HCT116 (cell line): ENCODE data around the gene CDAN1.

Source experiments
- CEBPB ChIP-seq: IDR thresholded peaks from 2 replicates; pipeline ENCODE4 v1.6.1; 2012; ENCODE audit warnings: low read depth
- EGR1 ChIP-seq: IDR thresholded peaks from 2 replicates; pipeline ENCODE4 v1.6.1; 2012; ENCODE audit warnings: low read depth
- EZH2 ChIP-seq: fragments of 200-600 bp; sonication (generic); IDR thresholded peaks from 2 replicates; pipeline ENCODE4 v1.6.1; 2017; ENCODE audit warnings: antibody characterized with exemption, mixed run types
- EZH2phosphoT487 ChIP-seq: fragments of 200-600 bp; IDR thresholded peaks from 2 replicates; pipeline ENCODE4 v1.6.1; 2018; ENCODE audit warnings: antibody characterized with exemption, borderline replicate concordance
- JUND ChIP-seq: IDR thresholded peaks from 2 replicates; pipeline ENCODE4 v1.6.1; 2012
- MAX ChIP-seq: IDR thresholded peaks from 2 replicates; pipeline ENCODE4 v1.6.1; 2012
- POLR2A ChIP-seq: IDR thresholded peaks from 2 replicates; pipeline ENCODE4 v1.7.0; 2011; ENCODE audit warnings: borderline replicate concordance; ENCODE audit not compliant: insufficient read depth, insufficient read length; ENCODE audit errors: extremely low read depth
- POLR2AphosphoS5 ChIP-seq: IDR thresholded peaks from 2 replicates; pipeline ENCODE4 v1.6.1; 2011; ENCODE audit warnings: mild to moderate bottlenecking, low read depth, low read length, moderate library complexity
- REST ChIP-seq: IDR thresholded peaks from 2 replicates; pipeline ENCODE4 v1.6.1; 2012; ENCODE audit warnings: low read depth
- SP1 ChIP-seq: IDR thresholded peaks from 2 replicates; pipeline ENCODE4 v1.6.1; 2012; ENCODE audit warnings: low read depth
- SRF ChIP-seq: IDR thresholded peaks from 2 replicates; pipeline ENCODE4 v1.6.1; 2012; ENCODE audit warnings: low read depth
- TCF7L2 ChIP-seq: IDR thresholded peaks from 2 replicates; pipeline ENCODE4 v1.7.0; 2011; ENCODE audit warnings: borderline replicate concordance, inconsistent platforms; ENCODE audit not compliant: insufficient read depth, insufficient read length; ENCODE audit errors: extremely low read depth
- ZFX ChIP-seq: fragments of 450-650 bp; IDR thresholded peaks from 2 replicates; pipeline ENCODE4 v1.6.1; 2017
- TF ChIP-seq, protein P1 (sequence below), 3 experiments: fragments of 200-600 bp in 1 of 3; sonication (generic) in 1 of 3; IDR thresholded peaks in 2 of 3; conservative IDR thresholded peaks in 1 of 3; 2 replicates each; pipeline ENCODE4 v1.5.1; 2012 to 2017; ENCODE audit warnings: low read depth in 2 of 3, low read length in 2 of 3, antibody characterized with exemption in 1 of 3, borderline replicate concordance in 1 of 3, control low read depth in 1 of 3, mild to moderate bottlenecking in 1 of 3, mixed read lengths in 1 of 3, mixed run types in 1 of 3, moderate library complexity in 1 of 3; ENCODE audit not compliant: insufficient read depth in 1 of 3

GRCh38 chr15:42721016-42721415 lies 15.9 kb downstream of the CDAN1 start:
- TF ChIP-seq, protein P1, sequence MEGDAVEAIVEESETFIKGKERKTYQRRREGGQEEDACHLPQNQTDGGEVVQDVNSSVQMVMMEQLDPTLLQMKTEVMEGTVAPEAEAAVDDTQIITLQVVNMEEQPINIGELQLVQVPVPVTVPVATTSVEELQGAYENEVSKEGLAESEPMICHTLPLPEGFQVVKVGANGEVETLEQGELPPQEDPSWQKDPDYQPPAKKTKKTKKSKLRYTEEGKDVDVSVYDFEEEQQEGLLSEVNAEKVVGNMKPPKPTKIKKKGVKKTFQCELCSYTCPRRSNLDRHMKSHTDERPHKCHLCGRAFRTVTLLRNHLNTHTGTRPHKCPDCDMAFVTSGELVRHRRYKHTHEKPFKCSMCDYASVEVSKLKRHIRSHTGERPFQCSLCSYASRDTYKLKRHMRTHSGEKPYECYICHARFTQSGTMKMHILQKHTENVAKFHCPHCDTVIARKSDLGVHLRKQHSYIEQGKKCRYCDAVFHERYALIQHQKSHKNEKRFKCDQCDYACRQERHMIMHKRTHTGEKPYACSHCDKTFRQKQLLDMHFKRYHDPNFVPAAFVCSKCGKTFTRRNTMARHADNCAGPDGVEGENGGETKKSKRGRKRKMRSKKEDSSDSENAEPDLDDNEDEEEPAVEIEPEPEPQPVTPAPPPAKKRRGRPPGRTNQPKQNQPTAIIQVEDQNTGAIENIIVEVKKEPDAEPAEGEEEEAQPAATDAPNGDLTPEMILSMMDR (IDR thresholded peaks at IDR 0.05 in 2 of 3, conservative IDR thresholded peaks at IDR 0.05 in 1 of 3; ENCODE audit: borderline replicate concordance in 1 of 3, insufficient read depth in 1 of 3, low read depth in 2 of 3, low read length in 2 of 3), result no peak
- TF ChIP-seq POLR2A, result no peak
- no peak for TF ChIP-seq EZH2
- TF ChIP-seq POLR2AphosphoS5, result no peak
- no peak for TF ChIP-seq ZFX
- TF ChIP-seq MAX, result no peak
- no peak for TF ChIP-seq REST
- TF ChIP-seq SP1, result no peak
- TF ChIP-seq SRF, result no peak
- TF ChIP-seq EGR1, result no peak
- TF ChIP-seq EZH2phosphoT487, result no peak
- TF ChIP-seq TCF7L2, result no peak
- no peak for TF ChIP-seq CEBPB
- TF ChIP-seq JUND, result no peak
